ENCODE data around the gene ELP2.

The ELP2 gene

DNA sequence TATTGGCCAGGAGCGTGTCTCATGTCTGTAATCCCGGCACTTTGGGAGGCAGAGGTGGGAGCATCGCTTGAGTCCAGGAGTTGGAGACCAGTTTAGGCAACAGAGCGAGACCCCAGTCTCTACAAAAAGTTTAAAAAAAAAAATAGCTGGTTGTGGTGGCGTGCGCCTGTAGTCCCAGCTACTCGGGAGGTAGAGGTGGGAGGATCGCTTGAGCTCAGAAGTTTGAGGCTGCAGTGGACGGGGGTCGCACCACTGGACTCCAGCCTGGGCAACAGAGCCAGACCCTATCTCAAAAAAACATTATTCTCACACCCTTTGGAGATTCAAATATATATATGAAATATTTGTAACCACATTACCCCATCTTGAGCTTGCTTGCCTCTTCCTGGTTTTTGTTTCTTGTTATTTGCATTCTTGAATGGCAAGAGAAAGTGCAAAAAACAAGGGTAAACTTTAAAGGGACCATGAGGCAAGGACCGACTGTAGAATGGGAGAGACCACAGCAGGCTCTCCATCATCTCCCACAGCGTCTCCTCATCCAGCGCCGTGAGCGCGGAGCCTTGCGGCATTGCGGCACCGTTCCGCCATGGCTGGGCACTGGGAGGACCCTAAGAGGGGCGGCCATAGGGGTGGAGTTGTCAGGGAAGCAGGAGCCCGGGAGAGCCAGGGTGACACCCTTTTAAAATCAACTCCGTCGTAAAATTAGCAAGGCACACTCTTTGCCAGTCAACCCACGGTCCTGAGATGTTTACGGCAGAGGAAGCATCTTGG lies 1.4 kb downstream of the ELP2 start:
- peak overlapping the region; percentile 95 for H3K4me3 ChIP-seq (ENCODE audit: low read depth, low read length)
- TF ChIP-seq, protein P1, sequence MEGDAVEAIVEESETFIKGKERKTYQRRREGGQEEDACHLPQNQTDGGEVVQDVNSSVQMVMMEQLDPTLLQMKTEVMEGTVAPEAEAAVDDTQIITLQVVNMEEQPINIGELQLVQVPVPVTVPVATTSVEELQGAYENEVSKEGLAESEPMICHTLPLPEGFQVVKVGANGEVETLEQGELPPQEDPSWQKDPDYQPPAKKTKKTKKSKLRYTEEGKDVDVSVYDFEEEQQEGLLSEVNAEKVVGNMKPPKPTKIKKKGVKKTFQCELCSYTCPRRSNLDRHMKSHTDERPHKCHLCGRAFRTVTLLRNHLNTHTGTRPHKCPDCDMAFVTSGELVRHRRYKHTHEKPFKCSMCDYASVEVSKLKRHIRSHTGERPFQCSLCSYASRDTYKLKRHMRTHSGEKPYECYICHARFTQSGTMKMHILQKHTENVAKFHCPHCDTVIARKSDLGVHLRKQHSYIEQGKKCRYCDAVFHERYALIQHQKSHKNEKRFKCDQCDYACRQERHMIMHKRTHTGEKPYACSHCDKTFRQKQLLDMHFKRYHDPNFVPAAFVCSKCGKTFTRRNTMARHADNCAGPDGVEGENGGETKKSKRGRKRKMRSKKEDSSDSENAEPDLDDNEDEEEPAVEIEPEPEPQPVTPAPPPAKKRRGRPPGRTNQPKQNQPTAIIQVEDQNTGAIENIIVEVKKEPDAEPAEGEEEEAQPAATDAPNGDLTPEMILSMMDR (IDR thresholded peaks at IDR 0.05; ENCODE audit: borderline replicate concordance, insufficient read depth, low read depth, low read length), result no peak

GRCh38 chr18:36131692-36132483 lies 2.2 kb downstream of the ELP2 start:
- TF ChIP-seq, protein P1 (IDR thresholded peaks at IDR 0.05; ENCODE audit: borderline replicate concordance, insufficient read depth, low read depth, low read length), result no peak
- H3K4me3 ChIP-seq (ENCODE audit: low read depth, low read length), result no peak overlapping the region

DNA sequence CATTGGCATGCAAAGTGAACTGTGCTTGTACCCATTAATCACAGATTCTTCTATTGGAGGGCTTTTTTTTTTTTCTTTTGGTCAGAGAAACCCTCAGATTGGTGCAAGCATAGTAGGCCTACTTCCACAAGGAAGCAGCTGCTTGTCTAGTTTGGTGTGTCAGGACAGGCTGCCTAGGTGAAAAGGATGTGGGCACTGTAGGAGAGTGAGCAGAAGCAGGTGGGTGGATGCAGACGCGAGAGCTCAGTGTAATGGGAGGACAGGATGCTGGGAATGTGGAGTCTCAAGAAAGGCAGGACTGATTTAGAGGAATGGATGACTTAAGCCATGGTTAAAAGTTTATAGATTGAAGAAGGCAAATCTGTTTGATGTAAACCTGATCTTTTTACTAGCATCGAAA lies 3.1 kb downstream of the ELP2 start:
- TF ChIP-seq, protein P1 (IDR thresholded peaks at IDR 0.05; ENCODE audit: borderline replicate concordance, insufficient read depth, low read depth, low read length), result no peak

DNA sequence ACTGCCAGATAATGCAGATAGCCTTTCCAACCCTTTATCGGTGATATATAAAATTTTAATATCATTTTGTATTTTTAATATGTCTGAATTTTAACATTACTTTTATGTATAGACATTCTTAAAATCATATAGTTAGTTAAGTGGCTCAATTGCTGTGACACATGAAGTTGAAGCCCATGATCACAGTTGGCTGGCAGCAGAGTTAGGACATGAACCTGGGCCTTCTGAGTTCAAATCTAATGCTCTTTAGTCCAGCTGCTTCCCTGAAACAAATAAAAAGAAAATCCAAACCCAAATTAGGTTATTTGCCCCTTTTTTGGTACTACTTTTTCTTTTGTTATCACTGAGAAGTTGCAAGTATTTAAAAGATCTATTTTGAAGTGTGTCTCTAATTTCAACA lies 5.6 kb downstream of the ELP2 start:
- H3K4me3 ChIP-seq (ENCODE audit: low read depth, low read length), result no peak overlapping the region
- TF ChIP-seq, protein P1 (IDR thresholded peaks at IDR 0.05; ENCODE audit: borderline replicate concordance, insufficient read depth, low read depth, low read length), result no peak

More for the DNA sequence above, 3.1 kb downstream of the ELP2 start:
- no peak overlapping the region for H3K4me3 ChIP-seq (ENCODE audit: low read depth, low read length)

- no peak overlapping the region for H3K4me3 ChIP-seq (ENCODE audit: low read depth, low read length)
- TF ChIP-seq, protein P1 (IDR thresholded peaks at IDR 0.05; ENCODE audit: borderline replicate concordance, insufficient read depth, low read depth, low read length), result no peak
These were observed 9.5 kb downstream of the ELP2 start for GRCh38 chr18:36139245-36139644.

GRCh38 chr18:36141576-36141975 lies 11.9 kb downstream of the ELP2 start:
- TF ChIP-seq, protein P1 (IDR thresholded peaks at IDR 0.05; ENCODE audit: borderline replicate concordance, insufficient read depth, low read depth, low read length), result no peak
- no peak overlapping the region for H3K4me3 ChIP-seq (ENCODE audit: low read depth, low read length)

Measured in GM12875 (cell line).